Measurements from ENCODE around the gene GLO1. TPM values are rescaled to one million over a fixed set of nuclear protein-coding genes. Genes with fewer than 3 reads are reported as not detected.

The GLO1 gene
- total and polyA plus RNA-seq, 2 donors (not counting 1 experiment from before 2014, with no cell fraction given): 18.5 to 31.6 TPM

GRCh38 chr6:38750968-38751615, 48.1 kb upstream of the GLO1 start:
- no peak for DNase-seq
- no peak overlapping the region for H2AFZ ChIP-seq (ENCODE audit: insufficient read depth, low read depth, low read length, poor library complexity, severe bottlenecking)
- ChIA-PET CTCF (no interaction called here), POLR2A (no interaction called here)
- H3K79me2 ChIP-seq (ENCODE audit: control insufficient read depth, insufficient read depth, low read length): no peaks in the 10 kb centered on the region
- Mint-ChIP-seq H3K27me3 (peaks cover 14% of the 10 kb centered on the region), H3K4me3 (no peak overlapping the region), H3K9me3 (ENCODE audit: insufficient read depth) (no peaks in the 10 kb centered on the region), H3K27ac (no peak overlapping the region), H3K4me1 (no peaks in the 10 kb centered on the region)
- no peak overlapping the region for H3K4me2 ChIP-seq (replicated peaks; ENCODE audit: low read depth, low read length, poor library complexity, severe bottlenecking)
- no CpG with 5 or more reads among the region's 1 CpG for WGBS (ENCODE audit: insufficient coverage)
- no peak overlapping the region for H3K9ac ChIP-seq (ENCODE audit: low read length)
- intact Hi-C loops (cut with micrococcal nuclease): no loop called here
- no peak overlapping the region for H3K27ac ChIP-seq (ENCODE audit: low read length in 2 of 2)
- H4K20me1 ChIP-seq (ENCODE audit: control insufficient read depth, insufficient read depth, low read length, poor library complexity, severe bottlenecking): no peaks in the 10 kb centered on the region
- no peaks in the 10 kb centered on the region for H3K9me3 ChIP-seq (ENCODE audit: control extremely low read depth in 1 of 3, control insufficient read depth in 2 of 3, insufficient read depth in 1 of 3, low read length in 2 of 3)
- TF ChIP-seq EZH2 (IDR thresholded peaks at IDR 0.05; ENCODE audit: borderline replicate concordance, insufficient read depth, low read depth, low read length, poor library complexity, severe bottlenecking): no peak
- TF ChIP-seq CTCF (IDR thresholded peaks at IDR 0.05): no peak
- H3K27me3 ChIP-seq (replicated peaks in 1 of 4; ENCODE audit: control extremely low read depth in 1 of 4, control insufficient read depth in 3 of 4, insufficient read depth in 4 of 4, low read length in 3 of 4): peaks cover 0 to 2% (median 0%) of the 10 kb centered on the region in 4 experiments
- ATAC-seq (ENCODE audit: low read depth): no peak
- H3K4me3 ChIP-seq (ENCODE audit: control extremely low read depth in 1 of 5, extremely low read depth in 1 of 5, insufficient read depth in 1 of 5, low read depth in 2 of 5, low read length in 4 of 5): no peak overlapping the region
- H3K4me1 ChIP-seq (ENCODE audit: control insufficient read depth in 2 of 2, insufficient read depth in 2 of 2, low read length in 2 of 2): no peaks in the 10 kb centered on the region
- no peaks in the 10 kb centered on the region for H3K36me3 ChIP-seq (replicated peaks in 1 of 2; ENCODE audit: control extremely low read depth in 1 of 2, control insufficient read depth in 1 of 2, extremely low read depth in 1 of 2, insufficient read depth in 2 of 2, low read length in 1 of 2)

GRCh38 chr6:38749473-38749872, 46.5 kb upstream of the GLO1 start:
- no CpG with 5 or more reads among the region's 1 CpG for WGBS (ENCODE audit: insufficient coverage)
- CTCF ChIA-PET: no interaction called here
- Histone ChIP-seq H3K27ac (ENCODE audit: low read length in 2 of 2) (no peak overlapping the region), H4K20me1 (ENCODE audit: control insufficient read depth, insufficient read depth, low read length, poor library complexity, severe bottlenecking) (no peaks in the 10 kb centered on the region), H3K9me3 (ENCODE audit: control extremely low read depth in 1 of 3, control insufficient read depth in 2 of 3, insufficient read depth in 1 of 3, low read length in 2 of 3) (no peaks in the 10 kb centered on the region), H3K4me1 (ENCODE audit: control insufficient read depth in 2 of 2, insufficient read depth in 2 of 2, low read length in 2 of 2) (no peaks in the 10 kb centered on the region), H3K36me3 (replicated peaks in 1 of 2; ENCODE audit: control extremely low read depth in 1 of 2, control insufficient read depth in 1 of 2, extremely low read depth in 1 of 2, insufficient read depth in 2 of 2, low read length in 1 of 2) (no peaks in the 10 kb centered on the region), H3K4me3 (ENCODE audit: control extremely low read depth in 1 of 5, extremely low read depth in 1 of 5, insufficient read depth in 1 of 5, low read depth in 2 of 5, low read length in 4 of 5) (no peak overlapping the region), H3K9ac (ENCODE audit: low read length) (no peak overlapping the region), H3K27me3 (replicated peaks in 1 of 4; ENCODE audit: control extremely low read depth in 1 of 4, control insufficient read depth in 3 of 4, insufficient read depth in 4 of 4, low read length in 3 of 4) (peaks cover 0 to 7% (median 4%) of the 10 kb centered on the region in 4 experiments), H3K79me2 (ENCODE audit: control insufficient read depth, insufficient read depth, low read length) (no peaks in the 10 kb centered on the region), H2AFZ (ENCODE audit: insufficient read depth, low read depth, low read length, poor library complexity, severe bottlenecking) (no peak overlapping the region), H3K4me2 (replicated peaks; ENCODE audit: low read depth, low read length, poor library complexity, severe bottlenecking) (no peak overlapping the region)
- H3K27me3 Mint-ChIP-seq: peaks cover 23% of the 10 kb centered on the region
- TF ChIP-seq EZH2 (IDR thresholded peaks at IDR 0.05; ENCODE audit: borderline replicate concordance, insufficient read depth, low read depth, low read length, poor library complexity, severe bottlenecking) (no peak), CTCF (IDR thresholded peaks at IDR 0.05) (no peak)
- no peak overlapping the region for H3K4me3 Mint-ChIP-seq
- POLR2A ChIA-PET: no interaction called here
- intact Hi-C loops (cut with micrococcal nuclease): no loop called here
- H3K9me3 Mint-ChIP-seq (ENCODE audit: insufficient read depth): no peaks in the 10 kb centered on the region
- no peak for ATAC-seq (ENCODE audit: low read depth)
- no peaks in the 10 kb centered on the region for H3K4me1 Mint-ChIP-seq
- H3K27ac Mint-ChIP-seq: no peak overlapping the region
- DNase-seq: no peak

All from B cell (primary cell).